Parathyroid adenoma (tissue), 2 donors: ENCODE measurements around the gene TMEM215.

Source experiments
- H2AFZ ChIP-seq: fragments of 300-600 bp; sonication (generic); one replicate; pipeline ENCODE4 v1.7.0; 2017; ENCODE audit warnings: antibody characterized with exemption, mild to moderate bottlenecking
- H3K27ac ChIP-seq: fragments of 300-600 bp; sonication (generic); one replicate; pipeline ENCODE4 v1.7.0; 2017
- H3K27me3 ChIP-seq: fragments of 300-600 bp; sonication (generic); one replicate; pipeline ENCODE4 v1.7.0; 2017; ENCODE audit warnings: low read length; ENCODE audit not compliant: control insufficient read depth, insufficient read depth
- H3K36me3 ChIP-seq: fragments of 300-600 bp; sonication (generic); one replicate; pipeline ENCODE4 v1.7.0; 2017; ENCODE audit warnings: low read length; ENCODE audit not compliant: control insufficient read depth, insufficient read depth
- H3K4me1 ChIP-seq: fragments of 300-600 bp; sonication (generic); one replicate; pipeline ENCODE4 v1.7.0; 2017; ENCODE audit warnings: control low read depth
- H3K4me2 ChIP-seq: fragments of 300-600 bp; sonication (generic); one replicate; pipeline ENCODE4 v1.7.0; 2017; ENCODE audit warnings: low read length
- H3K4me3 ChIP-seq: fragments of 300-600 bp; sonication (generic); one replicate; pipeline ENCODE4 v1.7.0; 2017; ENCODE audit warnings: low read depth, low read length
- H3K79me2 ChIP-seq: fragments of 300-600 bp; sonication (generic); one replicate; pipeline ENCODE4 v1.7.0; 2017; ENCODE audit warnings: control low read depth
- H3K9ac ChIP-seq: fragments of 300-600 bp; sonication (generic); one replicate; pipeline ENCODE4 v1.7.0; 2017; ENCODE audit warnings: mild to moderate bottlenecking
- H3K9me3 ChIP-seq: fragments of 300-600 bp; sonication (generic); one replicate; pipeline ENCODE4 v1.7.0; 2017; ENCODE audit warnings: low read length; ENCODE audit not compliant: control insufficient read depth
- TF ChIP-seq, protein P1 (sequence below): fragments of 300-600 bp; sonication (generic); IDR thresholded peaks from one replicate; pipeline ENCODE4 v1.7.0; 2017; ENCODE audit warnings: antibody characterized with exemption, mild to moderate bottlenecking
- donor health status: primary hyperparathyroidism.

The TMEM215 gene

DNA sequence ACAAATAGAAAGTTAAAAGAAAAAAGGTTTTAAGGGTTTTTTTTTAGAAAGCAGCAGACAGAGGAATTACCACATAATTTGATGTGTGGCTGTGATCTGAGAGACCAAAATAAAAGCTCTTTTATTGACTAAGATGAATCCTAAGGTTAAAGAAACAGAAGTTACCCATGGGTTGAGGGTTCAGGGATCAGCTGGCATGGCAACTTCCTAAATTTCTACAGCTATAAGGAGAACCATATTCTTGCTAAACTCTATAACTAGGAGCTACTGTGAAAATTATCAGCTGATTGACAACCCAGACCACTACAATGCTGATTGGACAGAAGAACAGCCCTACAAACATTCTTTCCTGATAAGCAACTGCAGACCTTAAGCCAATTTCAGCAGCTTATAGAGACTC, 40.2 kb downstream of the TMEM215 start:
- TF ChIP-seq, protein P1, sequence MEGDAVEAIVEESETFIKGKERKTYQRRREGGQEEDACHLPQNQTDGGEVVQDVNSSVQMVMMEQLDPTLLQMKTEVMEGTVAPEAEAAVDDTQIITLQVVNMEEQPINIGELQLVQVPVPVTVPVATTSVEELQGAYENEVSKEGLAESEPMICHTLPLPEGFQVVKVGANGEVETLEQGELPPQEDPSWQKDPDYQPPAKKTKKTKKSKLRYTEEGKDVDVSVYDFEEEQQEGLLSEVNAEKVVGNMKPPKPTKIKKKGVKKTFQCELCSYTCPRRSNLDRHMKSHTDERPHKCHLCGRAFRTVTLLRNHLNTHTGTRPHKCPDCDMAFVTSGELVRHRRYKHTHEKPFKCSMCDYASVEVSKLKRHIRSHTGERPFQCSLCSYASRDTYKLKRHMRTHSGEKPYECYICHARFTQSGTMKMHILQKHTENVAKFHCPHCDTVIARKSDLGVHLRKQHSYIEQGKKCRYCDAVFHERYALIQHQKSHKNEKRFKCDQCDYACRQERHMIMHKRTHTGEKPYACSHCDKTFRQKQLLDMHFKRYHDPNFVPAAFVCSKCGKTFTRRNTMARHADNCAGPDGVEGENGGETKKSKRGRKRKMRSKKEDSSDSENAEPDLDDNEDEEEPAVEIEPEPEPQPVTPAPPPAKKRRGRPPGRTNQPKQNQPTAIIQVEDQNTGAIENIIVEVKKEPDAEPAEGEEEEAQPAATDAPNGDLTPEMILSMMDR: no peak
- Histone ChIP-seq H3K4me3 (no peak overlapping the region), H3K4me1 (no peaks in the 10 kb centered on the region), H3K36me3 (no peaks in the 10 kb centered on the region), H2AFZ (no peak overlapping the region), H3K4me2 (no peak overlapping the region), H3K9me3 (no peaks in the 10 kb centered on the region), H3K9ac (no peak overlapping the region), H3K27ac (no peak overlapping the region), H3K79me2 (no peaks in the 10 kb centered on the region), H3K27me3 (no peaks in the 10 kb centered on the region)

DNA sequence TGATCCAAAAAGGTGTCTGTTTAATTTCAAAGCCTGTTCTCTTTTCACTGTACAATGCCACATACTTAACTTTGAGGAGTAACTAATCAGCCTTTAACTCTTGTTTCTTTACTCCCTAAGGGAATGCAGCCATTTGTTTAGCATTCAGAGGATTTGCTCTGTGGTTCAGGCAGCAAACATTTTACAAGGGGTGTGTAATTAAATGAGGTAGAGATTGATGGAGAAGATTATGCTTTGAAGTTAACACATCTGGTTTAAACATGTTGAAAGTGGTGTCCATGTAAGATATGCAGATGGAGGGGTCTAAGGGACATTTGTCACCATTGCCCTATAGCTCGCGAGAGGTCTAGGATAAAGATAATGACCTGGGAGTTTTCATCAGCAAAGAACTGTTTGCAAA, 41.9 kb downstream of the TMEM215 start:
- Histone ChIP-seq H2AFZ (no peak overlapping the region), H3K79me2 (no peaks in the 10 kb centered on the region), H3K27ac (no peak overlapping the region), H3K36me3 (no peaks in the 10 kb centered on the region), H3K9ac (no peak overlapping the region), H3K4me2 (no peak overlapping the region), H3K27me3 (no peaks in the 10 kb centered on the region), H3K4me3 (no peak overlapping the region), H3K4me1 (no peaks in the 10 kb centered on the region), H3K9me3 (no peaks in the 10 kb centered on the region)
- TF ChIP-seq, protein P1: no peak

DNA sequence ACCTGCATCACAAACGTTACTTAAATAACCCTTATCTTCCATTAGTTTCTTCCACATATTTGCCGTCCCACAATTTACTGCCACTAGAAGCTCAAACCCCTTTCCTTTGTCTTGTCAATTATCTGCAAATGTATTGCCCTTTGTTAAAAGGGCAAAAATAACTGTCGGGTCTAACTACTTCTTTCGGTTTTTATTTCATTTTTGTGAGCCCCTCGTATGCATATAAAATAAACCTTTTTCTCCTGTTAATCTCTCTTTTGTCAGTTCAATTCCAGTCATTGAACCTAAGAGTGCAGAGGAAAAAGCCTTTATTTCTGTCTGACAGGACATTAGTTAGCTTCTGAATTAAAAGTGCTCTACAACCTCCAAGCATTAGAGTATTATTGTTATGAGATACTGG, 45.5 kb downstream of the TMEM215 start:
- Histone ChIP-seq H3K4me2 (no peak overlapping the region), H3K9me3 (no peaks in the 10 kb centered on the region), H3K27ac (no peak overlapping the region), H3K27me3 (no peaks in the 10 kb centered on the region), H3K36me3 (no peaks in the 10 kb centered on the region), H3K79me2 (no peaks in the 10 kb centered on the region), H3K4me3 (no peak overlapping the region), H3K4me1 (no peaks in the 10 kb centered on the region), H2AFZ (no peak overlapping the region), H3K9ac (no peak overlapping the region)
- TF ChIP-seq, protein P1: no peak

DNA sequence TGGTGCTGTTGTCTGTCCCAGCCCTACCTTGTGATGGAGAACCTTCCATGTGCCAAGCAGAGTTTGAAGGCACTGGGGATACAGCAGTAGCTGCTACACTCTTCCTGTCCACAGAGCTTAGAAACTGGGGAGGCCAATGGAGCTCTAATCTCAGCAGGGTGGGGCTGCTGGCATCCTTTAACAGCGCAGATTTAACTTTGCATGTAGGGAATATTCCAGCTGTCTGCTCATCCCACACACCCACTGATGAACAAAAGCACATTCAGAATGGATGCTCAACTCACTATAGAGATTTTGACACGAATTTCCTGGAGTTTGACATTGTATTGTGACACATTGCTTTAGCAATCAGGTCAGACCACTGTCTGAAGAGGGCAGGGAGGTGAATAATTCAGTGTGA, 49.0 kb downstream of the TMEM215 start:
- H3K9me3 ChIP-seq: no peaks in the 10 kb centered on the region
- H3K9ac ChIP-seq: no peak overlapping the region
- H3K27ac ChIP-seq: no peak overlapping the region
- H3K79me2 ChIP-seq: no peaks in the 10 kb centered on the region
- no peak overlapping the region for H3K4me3 ChIP-seq
- H3K27me3 ChIP-seq: no peaks in the 10 kb centered on the region
- no peak overlapping the region for H2AFZ ChIP-seq
- H3K36me3 ChIP-seq: no peaks in the 10 kb centered on the region
- TF ChIP-seq, protein P1: no peak
- H3K4me2 ChIP-seq: no peak overlapping the region
- H3K4me1 ChIP-seq: no peaks in the 10 kb centered on the region
